ENCODE data around the gene RAB40B. TPM values are rescaled to one million over a fixed set of nuclear protein-coding genes. Genes with fewer than 3 reads are reported as not detected.

RAB40B gene
- total and polyA plus RNA-seq, 4 donors: 2.9 to 12.1 (median 10.5) TPM

DNA sequence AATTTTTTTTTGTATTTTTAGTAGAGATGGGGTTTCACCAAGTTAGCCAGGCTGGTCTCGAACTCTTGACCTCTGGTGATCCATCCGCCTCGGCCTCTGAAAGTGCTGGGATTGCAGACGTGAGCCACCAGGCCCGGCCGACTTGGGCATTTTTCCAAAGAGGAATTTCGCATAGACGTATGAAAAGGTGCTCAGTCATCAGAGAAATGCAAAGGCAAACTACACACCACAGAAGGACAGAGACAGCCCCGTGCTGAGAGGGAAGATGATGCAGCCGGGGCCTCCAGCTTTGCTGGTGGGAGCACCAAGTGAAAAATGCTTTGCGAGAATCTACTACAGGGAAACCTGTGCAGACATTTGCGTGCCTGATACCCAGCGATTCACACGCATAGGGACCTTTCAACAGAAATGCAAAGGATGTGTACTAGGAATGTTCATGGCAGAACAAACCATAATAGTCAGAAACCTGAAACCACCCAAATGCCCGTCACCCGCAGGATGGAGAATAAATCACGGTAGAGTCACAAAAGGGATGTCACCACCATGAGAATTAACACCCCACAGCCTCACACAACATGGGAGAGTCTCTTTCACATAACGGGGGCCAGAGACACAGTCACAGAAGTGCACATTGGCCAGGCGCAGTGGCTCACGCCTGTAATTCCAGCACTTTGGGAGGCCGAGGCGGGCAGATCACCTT is 5.2 kb downstream of the RAB40B start:
- TF ChIP-seq YY1 (IDR thresholded peaks at IDR 0.05): no peak
- no peak for TF ChIP-seq RXRA (IDR thresholded peaks at IDR 0.05)
- no peak for TF ChIP-seq GABPA (IDR thresholded peaks at IDR 0.05 in 1 of 2, conservative IDR thresholded peaks at IDR 0.05 in 1 of 2)
- Histone ChIP-seq H3K9me3 (ENCODE audit: control insufficient read depth in 4 of 4, low read length in 3 of 4) (peaks cover 0 to 6% (median 2%) of the 10 kb centered on the region in 4 donors), H3K27me3 (ENCODE audit: control insufficient read depth in 4 of 4, insufficient read depth in 4 of 4, low read length in 3 of 4) (no peaks in the 10 kb centered on the region), H3K4me1 (ENCODE audit: control insufficient read depth in 4 of 4, insufficient read depth in 4 of 4, low read length in 3 of 4) (peaks cover 3 to 11% (median 9%) of the 10 kb centered on the region in 4 donors), H3K9ac (ENCODE audit: low read depth in 1 of 2, low read length in 2 of 2) (no peak overlapping the region), H3K27ac (ENCODE audit: low read depth in 1 of 2, low read length in 2 of 2) (no peak overlapping the region), H3K36me3 (ENCODE audit: control insufficient read depth in 4 of 4, insufficient read depth in 3 of 4, low read depth in 1 of 4, low read length in 3 of 4) (no peaks in the 10 kb centered on the region), H3K4me3 (ENCODE audit: low read depth in 1 of 3, low read length in 3 of 3) (no peak overlapping the region)
- DNase-seq (ENCODE audit: low spot score): no peak
- WGBS: 95% methylated on average over 22 of the region's 22 CpGs

- H3K4me3 ChIP-seq (ENCODE audit: low read depth in 1 of 3, low read length in 3 of 3): no peak overlapping the region
- H3K4me1 ChIP-seq (ENCODE audit: control insufficient read depth in 4 of 4, insufficient read depth in 4 of 4, low read length in 3 of 4): peaks cover 0 to 13% (median 7%) of the 10 kb centered on the region in 4 donors
- no peaks in the 10 kb centered on the region for H3K36me3 ChIP-seq (ENCODE audit: control insufficient read depth in 4 of 4, insufficient read depth in 3 of 4, low read depth in 1 of 4, low read length in 3 of 4)
- H3K9ac ChIP-seq (ENCODE audit: low read depth in 1 of 2, low read length in 2 of 2): no peak overlapping the region
- peaks cover 0 to 6% (median 2%) of the 10 kb centered on the region in 4 donors for H3K9me3 ChIP-seq (ENCODE audit: control insufficient read depth in 4 of 4, low read length in 3 of 4)
- DNase-seq (ENCODE audit: low spot score): no peak
- no peaks in the 10 kb centered on the region for H3K27me3 ChIP-seq (ENCODE audit: control insufficient read depth in 4 of 4, insufficient read depth in 4 of 4, low read length in 3 of 4)
- 88% methylated on average over 16 of the region's 16 CpGs for WGBS
- no peak for TF ChIP-seq TAF1 (conservative IDR thresholded peaks at IDR 0.05)
- TF ChIP-seq EGR1 (IDR thresholded peaks at IDR 0.05; ENCODE audit: low read depth in 2 of 2): no peak
- TF ChIP-seq, protein P1, sequence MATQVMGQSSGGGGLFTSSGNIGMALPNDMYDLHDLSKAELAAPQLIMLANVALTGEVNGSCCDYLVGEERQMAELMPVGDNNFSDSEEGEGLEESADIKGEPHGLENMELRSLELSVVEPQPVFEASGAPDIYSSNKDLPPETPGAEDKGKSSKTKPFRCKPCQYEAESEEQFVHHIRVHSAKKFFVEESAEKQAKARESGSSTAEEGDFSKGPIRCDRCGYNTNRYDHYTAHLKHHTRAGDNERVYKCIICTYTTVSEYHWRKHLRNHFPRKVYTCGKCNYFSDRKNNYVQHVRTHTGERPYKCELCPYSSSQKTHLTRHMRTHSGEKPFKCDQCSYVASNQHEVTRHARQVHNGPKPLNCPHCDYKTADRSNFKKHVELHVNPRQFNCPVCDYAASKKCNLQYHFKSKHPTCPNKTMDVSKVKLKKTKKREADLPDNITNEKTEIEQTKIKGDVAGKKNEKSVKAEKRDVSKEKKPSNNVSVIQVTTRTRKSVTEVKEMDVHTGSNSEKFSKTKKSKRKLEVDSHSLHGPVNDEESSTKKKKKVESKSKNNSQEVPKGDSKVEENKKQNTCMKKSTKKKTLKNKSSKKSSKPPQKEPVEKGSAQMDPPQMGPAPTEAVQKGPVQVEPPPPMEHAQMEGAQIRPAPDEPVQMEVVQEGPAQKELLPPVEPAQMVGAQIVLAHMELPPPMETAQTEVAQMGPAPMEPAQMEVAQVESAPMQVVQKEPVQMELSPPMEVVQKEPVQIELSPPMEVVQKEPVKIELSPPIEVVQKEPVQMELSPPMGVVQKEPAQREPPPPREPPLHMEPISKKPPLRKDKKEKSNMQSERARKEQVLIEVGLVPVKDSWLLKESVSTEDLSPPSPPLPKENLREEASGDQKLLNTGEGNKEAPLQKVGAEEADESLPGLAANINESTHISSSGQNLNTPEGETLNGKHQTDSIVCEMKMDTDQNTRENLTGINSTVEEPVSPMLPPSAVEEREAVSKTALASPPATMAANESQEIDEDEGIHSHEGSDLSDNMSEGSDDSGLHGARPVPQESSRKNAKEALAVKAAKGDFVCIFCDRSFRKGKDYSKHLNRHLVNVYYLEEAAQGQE (IDR thresholded peaks at IDR 0.05): no peak
- no peak for TF ChIP-seq RAD21 (IDR thresholded peaks at IDR 0.05)
- TF ChIP-seq HNF4G (IDR thresholded peaks at IDR 0.05): no peak
- no peak for TF ChIP-seq ATF3 (IDR thresholded peaks at IDR 0.05)
- no peak for TF ChIP-seq SP1 (IDR thresholded peaks at IDR 0.05)
- no peak overlapping the region for H3K27ac ChIP-seq (ENCODE audit: low read depth in 1 of 2, low read length in 2 of 2)
Measured at GRCh38 chr17:82692268-82692667, 6.2 kb downstream of the RAB40B start.

DNA sequence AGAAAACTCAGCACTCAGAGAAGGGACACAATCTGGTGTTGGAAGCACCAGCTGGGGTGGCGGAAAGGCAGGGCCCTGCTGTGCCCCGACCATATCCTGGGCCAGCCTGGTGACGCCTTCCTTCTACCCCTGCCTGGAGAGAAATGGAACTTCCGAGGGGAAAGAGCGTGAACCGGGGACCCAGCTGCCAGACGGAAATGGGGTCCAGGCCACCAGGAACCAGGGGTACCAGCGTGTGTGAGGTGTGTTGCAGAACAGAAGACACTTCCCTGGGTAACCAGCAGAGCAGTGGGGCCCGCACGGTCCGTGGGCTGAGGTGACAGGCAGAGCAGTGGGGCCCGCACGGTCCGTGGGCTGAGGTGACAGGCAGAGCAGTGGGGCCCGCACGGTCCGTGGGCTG is 6.8 kb downstream of the RAB40B start:
- peaks cover under 1 to 13% (median 5%) of the 10 kb centered on the region in 4 donors for H3K4me1 ChIP-seq (ENCODE audit: control insufficient read depth in 4 of 4, insufficient read depth in 4 of 4, low read length in 3 of 4)

More for the DNA sequence above, 6.8 kb downstream of the RAB40B start:
- Histone ChIP-seq H3K4me3 (ENCODE audit: low read depth in 1 of 3, low read length in 3 of 3) (no peak overlapping the region), H3K36me3 (ENCODE audit: control insufficient read depth in 4 of 4, insufficient read depth in 3 of 4, low read depth in 1 of 4, low read length in 3 of 4) (no peaks in the 10 kb centered on the region), H3K9ac (ENCODE audit: low read depth in 1 of 2, low read length in 2 of 2) (no peak overlapping the region), H3K27me3 (ENCODE audit: control insufficient read depth in 4 of 4, insufficient read depth in 4 of 4, low read length in 3 of 4) (no peaks in the 10 kb centered on the region), H3K27ac (ENCODE audit: low read depth in 1 of 2, low read length in 2 of 2) (no peak overlapping the region), H3K9me3 (ENCODE audit: control insufficient read depth in 4 of 4, low read length in 3 of 4) (peaks cover 0 to 6% (median 2%) of the 10 kb centered on the region in 4 donors)
- no peak for DNase-seq (ENCODE audit: low spot score)
- WGBS: 95% methylated on average over 14 of the region's 17 CpGs
- TF ChIP-seq FOXA1 (IDR thresholded peaks at IDR 0.05) (no peak), JUND (IDR thresholded peaks at IDR 0.05) (no peak), FOXA2 (IDR thresholded peaks at IDR 0.05) (no peak), EGR1 (IDR thresholded peaks at IDR 0.05; ENCODE audit: low read depth in 2 of 2) (no peak), RAD21 (IDR thresholded peaks at IDR 0.05) (no peak), MAX (IDR thresholded peaks at IDR 0.05) (no peak), YY1 (IDR thresholded peaks at IDR 0.05) (no peak), CTCF (IDR thresholded peaks at IDR 0.05; ENCODE audit: low read depth, low read length, missing input control) (no peak), NR2F2 (IDR thresholded peaks at IDR 0.05) (no peak), HNF4G (IDR thresholded peaks at IDR 0.05) (no peak)

Measured in liver (tissue), 9 donors.